Measurements from ENCODE around the gene CFDP1. TPM values are rescaled to one million over a fixed set of nuclear protein-coding genes. Genes with fewer than 3 reads are reported as not detected.
"Not testable (repeated sequence)": the region's sequence is repeated elsewhere in the genome, so short reads cannot be mapped to it uniquely, and the experiment has no call there.

CFDP1 gene
- polyA plus RNA-seq, 1 donor (not counting 4 experiments of a cell fraction or from before 2014, with no cell fraction given) = 42.1 TPM

GRCh38 chr16:75457485-75458021, 24.2 kb upstream of the CFDP1 start:
- H3K79me2 ChIP-seq (ENCODE audit: control insufficient read depth, insufficient read depth, low read length) = peaks cover 99% of the 10 kb centered on the region
- dilution Hi-C loops (cut with MboI; ENCODE audit: extremely low pct_ligation_motif_present, low sequenced_read_pairs) = no loop called here
- TF ChIP-seq EZH2 (IDR thresholded peaks at IDR 0.05; ENCODE audit: low read length) = no peak
- TF ChIP-seq CTCF (optimal IDR thresholded peaks at IDR 0.05 in 1 of 3, IDR thresholded peaks at IDR 0.05 in 1 of 3, conservative IDR thresholded peaks at IDR 0.05 in 1 of 3; ENCODE audit: extremely low read depth in 1 of 3, insufficient read depth in 2 of 3, low read length in 3 of 3) = no peak
- no peaks in the 10 kb centered on the region for H3K27me3 ChIP-seq (ENCODE audit: control insufficient read depth, extremely low read depth, insufficient read depth, low read length)
- FAIRE-seq = no peak
- H3K9ac ChIP-seq (ENCODE audit: control insufficient read depth, extremely low read depth, insufficient read depth, low read length) = no peak overlapping the region
- peaks cover 9% of the 10 kb centered on the region for H3K4me1 ChIP-seq (ENCODE audit: control insufficient read depth, extremely low read depth, insufficient read depth, low read length)
- no peak for DNase-seq (ENCODE audit: low read depth, low spot score)
- H2AFZ ChIP-seq (ENCODE audit: control insufficient read depth, low read length) = no peak overlapping the region
- H3K4me3 ChIP-seq (ENCODE audit: control insufficient read depth in 2 of 3, extremely low read depth in 1 of 3, insufficient read depth in 2 of 3, low read depth in 1 of 3, low read length in 3 of 3) = no peak overlapping the region
- peaks cover 4 to 16% of the 10 kb centered on the region in 2 experiments for H3K36me3 ChIP-seq (ENCODE audit: control insufficient read depth in 2 of 2, extremely low read depth in 1 of 2, insufficient read depth in 2 of 2, low read length in 2 of 2)
- H3K4me2 ChIP-seq (ENCODE audit: control insufficient read depth, extremely low read depth, insufficient read depth, low read depth, low read length) = no peak overlapping the region
- H3K9me1 ChIP-seq (ENCODE audit: control insufficient read depth, extremely low read depth, insufficient read depth, low read length) = no peaks in the 10 kb centered on the region
- peaks cover 18% of the 10 kb centered on the region for H4K20me1 ChIP-seq (ENCODE audit: control insufficient read depth, extremely low read depth, insufficient read depth, low read length)
- no peaks in the 10 kb centered on the region for H3K9me3 ChIP-seq (ENCODE audit: control insufficient read depth, low read depth, low read length)
- no peak overlapping the region for H3K27ac ChIP-seq (ENCODE audit: control insufficient read depth, insufficient read depth, low read length)

- DNase-seq (ENCODE audit: low read depth, low spot score) (no peak), FAIRE-seq (no peak)
- H3K27me3 ChIP-seq (ENCODE audit: control insufficient read depth, extremely low read depth, insufficient read depth, low read length) = no peaks in the 10 kb centered on the region
- H3K9me1 ChIP-seq (ENCODE audit: control insufficient read depth, extremely low read depth, insufficient read depth, low read length) = no peaks in the 10 kb centered on the region
- H3K4me3 ChIP-seq (ENCODE audit: control insufficient read depth in 2 of 3, extremely low read depth in 1 of 3, insufficient read depth in 2 of 3, low read depth in 1 of 3, low read length in 3 of 3) = no peak overlapping the region
- peaks cover 18% of the 10 kb centered on the region for H4K20me1 ChIP-seq (ENCODE audit: control insufficient read depth, extremely low read depth, insufficient read depth, low read length)
- peaks cover 4 to 16% of the 10 kb centered on the region in 2 experiments for H3K36me3 ChIP-seq (ENCODE audit: control insufficient read depth in 2 of 2, extremely low read depth in 1 of 2, insufficient read depth in 2 of 2, low read length in 2 of 2)
- no peak overlapping the region for H3K27ac ChIP-seq (ENCODE audit: control insufficient read depth, insufficient read depth, low read length)
- no peak overlapping the region for H2AFZ ChIP-seq (ENCODE audit: control insufficient read depth, low read length)
- dilution Hi-C loops (cut with MboI; ENCODE audit: extremely low pct_ligation_motif_present, low sequenced_read_pairs) = no loop called here
- TF ChIP-seq CTCF (optimal IDR thresholded peaks at IDR 0.05 in 1 of 3, IDR thresholded peaks at IDR 0.05 in 1 of 3, conservative IDR thresholded peaks at IDR 0.05 in 1 of 3; ENCODE audit: extremely low read depth in 1 of 3, insufficient read depth in 2 of 3, low read length in 3 of 3) (no peak), EZH2 (IDR thresholded peaks at IDR 0.05; ENCODE audit: low read length) (no peak)
- peaks cover 3% of the 10 kb centered on the region for H3K4me1 ChIP-seq (ENCODE audit: control insufficient read depth, extremely low read depth, insufficient read depth, low read length)
- H3K9ac ChIP-seq (ENCODE audit: control insufficient read depth, extremely low read depth, insufficient read depth, low read length) = no peak overlapping the region
- H3K4me2 ChIP-seq (ENCODE audit: control insufficient read depth, extremely low read depth, insufficient read depth, low read depth, low read length) = no peak overlapping the region
- H3K79me2 ChIP-seq (ENCODE audit: control insufficient read depth, insufficient read depth, low read length) = peaks cover 98% of the 10 kb centered on the region
- no peaks in the 10 kb centered on the region for H3K9me3 ChIP-seq (ENCODE audit: control insufficient read depth, low read depth, low read length)
Measured at GRCh38 chr16:75456971-75457370, 23.7 kb upstream of the CFDP1 start.

GRCh38 chr16:75456486-75456885, 23.2 kb upstream of the CFDP1 start:
- H3K4me1 ChIP-seq (ENCODE audit: control insufficient read depth, extremely low read depth, insufficient read depth, low read length); H3K9ac ChIP-seq (ENCODE audit: control insufficient read depth, extremely low read depth, insufficient read depth, low read length); H3K4me3 ChIP-seq (ENCODE audit: control insufficient read depth in 2 of 3, extremely low read depth in 1 of 3, insufficient read depth in 2 of 3, low read depth in 1 of 3, low read length in 3 of 3); dilution Hi-C loops (cut with MboI; ENCODE audit: extremely low pct_ligation_motif_present, low sequenced_read_pairs); H3K27ac ChIP-seq (ENCODE audit: control insufficient read depth, insufficient read depth, low read length); H2AFZ ChIP-seq (ENCODE audit: control insufficient read depth, low read length); H3K4me2 ChIP-seq (ENCODE audit: control insufficient read depth, extremely low read depth, insufficient read depth, low read depth, low read length); DNase-seq (ENCODE audit: low read depth, low spot score); FAIRE-seq; H3K9me1 ChIP-seq (ENCODE audit: control insufficient read depth, extremely low read depth, insufficient read depth, low read length); H3K27me3 ChIP-seq (ENCODE audit: control insufficient read depth, extremely low read depth, insufficient read depth, low read length); H3K9me3 ChIP-seq (ENCODE audit: control insufficient read depth, low read depth, low read length): not testable (repeated sequence)
- Histone ChIP-seq H3K36me3 (ENCODE audit: control insufficient read depth in 2 of 2, extremely low read depth in 1 of 2, insufficient read depth in 2 of 2, low read length in 2 of 2) (peaks cover 6 to 16% of the 10 kb centered on the region in 2 experiments), H4K20me1 (ENCODE audit: control insufficient read depth, extremely low read depth, insufficient read depth, low read length) (peaks cover 18% of the 10 kb centered on the region), H3K79me2 (ENCODE audit: control insufficient read depth, insufficient read depth, low read length) (peaks cover 95% of the 10 kb centered on the region)

All from keratinocyte (primary cell).